ENCODE measurements around the gene ADAMTS9.
"Not testable (repeated sequence)": the region's sequence is repeated elsewhere in the genome, so short reads cannot be mapped to it uniquely, and the experiment has no call there.

Gene ADAMTS9

GRCh38 chr3:64550745-64551144 is 137.1 kb downstream of the ADAMTS9 start:
- Histone ChIP-seq H3K27ac (ENCODE audit: low read depth, low read length) (no peak overlapping the region), H3K36me3 (ENCODE audit: control insufficient read depth in 1 of 2, insufficient read depth in 2 of 2, low read length in 2 of 2) (peaks cover 0 to 3% of the 10 kb centered on the region in 2 donors), H3K4me3 (ENCODE audit: low read depth in 1 of 2, low read length in 2 of 2) (no peak overlapping the region)

GRCh38 chr3:64549869-64550268 is 137.9 kb downstream of the ADAMTS9 start:
- Histone ChIP-seq H3K4me3 (ENCODE audit: low read depth in 1 of 2, low read length in 2 of 2) (no peak overlapping the region), H3K36me3 (ENCODE audit: control insufficient read depth in 1 of 2, insufficient read depth in 2 of 2, low read length in 2 of 2) (peaks cover 0 to 3% of the 10 kb centered on the region in 2 donors), H3K4me1 (ENCODE audit: control insufficient read depth in 1 of 2, insufficient read depth in 2 of 2, low read length in 2 of 2) (no peaks in the 10 kb centered on the region), H3K9ac (ENCODE audit: low read depth in 1 of 2, low read length in 2 of 2) (no peak overlapping the region), H3K27ac (ENCODE audit: low read depth, low read length) (no peak overlapping the region), H3K9me3 (ENCODE audit: control insufficient read depth in 1 of 2, low read length in 2 of 2) (no peaks in the 10 kb centered on the region), H3K27me3 (ENCODE audit: control insufficient read depth in 1 of 2, insufficient read depth in 2 of 2, low read length in 2 of 2) (no peaks in the 10 kb centered on the region)

More at GRCh38 chr3:64550745-64551144, 137.1 kb downstream of the ADAMTS9 start:
- H3K4me1 ChIP-seq (ENCODE audit: control insufficient read depth in 1 of 2, insufficient read depth in 2 of 2, low read length in 2 of 2): no peaks in the 10 kb centered on the region
- no peaks in the 10 kb centered on the region for H3K27me3 ChIP-seq (ENCODE audit: control insufficient read depth in 1 of 2, insufficient read depth in 2 of 2, low read length in 2 of 2)
- no peaks in the 10 kb centered on the region for H3K9me3 ChIP-seq (ENCODE audit: control insufficient read depth in 1 of 2, low read length in 2 of 2)
- no peak overlapping the region for H3K9ac ChIP-seq (ENCODE audit: low read depth in 1 of 2, low read length in 2 of 2)

GRCh38 chr3:64548200-64548889 is 139.5 kb downstream of the ADAMTS9 start:
- Histone ChIP-seq H3K27ac (ENCODE audit: low read depth, low read length) (no peak overlapping the region), H3K9me3 (ENCODE audit: control insufficient read depth in 1 of 2, low read length in 2 of 2) (no peaks in the 10 kb centered on the region), H3K27me3 (ENCODE audit: control insufficient read depth in 1 of 2, insufficient read depth in 2 of 2, low read length in 2 of 2) (no peaks in the 10 kb centered on the region), H3K4me3 (ENCODE audit: low read depth in 1 of 2, low read length in 2 of 2) (no peak overlapping the region), H3K4me1 (ENCODE audit: control insufficient read depth in 1 of 2, insufficient read depth in 2 of 2, low read length in 2 of 2) (no peaks in the 10 kb centered on the region), H3K9ac (ENCODE audit: low read depth in 1 of 2, low read length in 2 of 2) (no peak overlapping the region), H3K36me3 (ENCODE audit: control insufficient read depth in 1 of 2, insufficient read depth in 2 of 2, low read length in 2 of 2) (peaks cover 0 to 3% of the 10 kb centered on the region in 2 donors)

- no peaks in the 10 kb centered on the region for H3K27me3 ChIP-seq (ENCODE audit: control insufficient read depth in 1 of 2, insufficient read depth in 2 of 2, low read length in 2 of 2)
- H3K9me3 ChIP-seq (ENCODE audit: control insufficient read depth in 1 of 2, low read length in 2 of 2): no peaks in the 10 kb centered on the region
- no peak overlapping the region for H3K9ac ChIP-seq (ENCODE audit: low read depth in 1 of 2, low read length in 2 of 2)
- no peaks in the 10 kb centered on the region for H3K4me1 ChIP-seq (ENCODE audit: control insufficient read depth in 1 of 2, insufficient read depth in 2 of 2, low read length in 2 of 2)
- no peak overlapping the region for H3K4me3 ChIP-seq (ENCODE audit: low read depth in 1 of 2, low read length in 2 of 2)
- no peak overlapping the region for H3K27ac ChIP-seq (ENCODE audit: low read depth, low read length)
- H3K36me3 ChIP-seq (ENCODE audit: control insufficient read depth in 1 of 2, insufficient read depth in 2 of 2, low read length in 2 of 2): peaks cover 0 to 3% of the 10 kb centered on the region in 2 donors
These were observed 140.9 kb downstream of the ADAMTS9 start for GRCh38 chr3:64546856-64547255.

GRCh38 chr3:64545239-64545638 is 142.6 kb downstream of the ADAMTS9 start:
- H3K27me3 ChIP-seq (ENCODE audit: control insufficient read depth in 1 of 2, insufficient read depth in 2 of 2, low read length in 2 of 2); H3K9me3 ChIP-seq (ENCODE audit: control insufficient read depth in 1 of 2, low read length in 2 of 2); H3K9ac ChIP-seq (ENCODE audit: low read depth in 1 of 2, low read length in 2 of 2); H3K4me1 ChIP-seq (ENCODE audit: control insufficient read depth in 1 of 2, insufficient read depth in 2 of 2, low read length in 2 of 2); H3K4me3 ChIP-seq (ENCODE audit: low read depth in 1 of 2, low read length in 2 of 2); H3K27ac ChIP-seq (ENCODE audit: low read depth, low read length); H3K36me3 ChIP-seq (ENCODE audit: control insufficient read depth in 1 of 2, insufficient read depth in 2 of 2, low read length in 2 of 2): not testable (repeated sequence)

- no peak overlapping the region for H3K9ac ChIP-seq (ENCODE audit: low read depth in 1 of 2, low read length in 2 of 2)
- H3K9me3 ChIP-seq (ENCODE audit: control insufficient read depth in 1 of 2, low read length in 2 of 2): no peaks in the 10 kb centered on the region
- H3K27me3 ChIP-seq (ENCODE audit: control insufficient read depth in 1 of 2, insufficient read depth in 2 of 2, low read length in 2 of 2): no peaks in the 10 kb centered on the region
- no peaks in the 10 kb centered on the region for H3K36me3 ChIP-seq (ENCODE audit: control insufficient read depth in 1 of 2, insufficient read depth in 2 of 2, low read length in 2 of 2)
- H3K4me1 ChIP-seq (ENCODE audit: control insufficient read depth in 1 of 2, insufficient read depth in 2 of 2, low read length in 2 of 2): no peaks in the 10 kb centered on the region
- no peak overlapping the region for H3K4me3 ChIP-seq (ENCODE audit: low read depth in 1 of 2, low read length in 2 of 2)
- no peak overlapping the region for H3K27ac ChIP-seq (ENCODE audit: low read depth, low read length)
These were observed 146.0 kb downstream of the ADAMTS9 start for GRCh38 chr3:64541803-64542202.

GRCh38 chr3:64539451-64540196 is 148.2 kb downstream of the ADAMTS9 start:
- peaks cover 0 to 5% of the 10 kb centered on the region in 2 donors for H3K4me1 ChIP-seq (ENCODE audit: control insufficient read depth in 1 of 2, insufficient read depth in 2 of 2, low read length in 2 of 2)
- no peaks in the 10 kb centered on the region for H3K9me3 ChIP-seq (ENCODE audit: control insufficient read depth in 1 of 2, low read length in 2 of 2)
- no peaks in the 10 kb centered on the region for H3K27me3 ChIP-seq (ENCODE audit: control insufficient read depth in 1 of 2, insufficient read depth in 2 of 2, low read length in 2 of 2)
- no peak overlapping the region for H3K4me3 ChIP-seq (ENCODE audit: low read depth in 1 of 2, low read length in 2 of 2)
- no peak overlapping the region for H3K27ac ChIP-seq (ENCODE audit: low read depth, low read length)
- no peaks in the 10 kb centered on the region for H3K36me3 ChIP-seq (ENCODE audit: control insufficient read depth in 1 of 2, insufficient read depth in 2 of 2, low read length in 2 of 2)
- H3K9ac ChIP-seq (ENCODE audit: low read depth in 1 of 2, low read length in 2 of 2): no peak overlapping the region

GRCh38 chr3:64536166-64536565 is 151.6 kb downstream of the ADAMTS9 start:
- no peaks in the 10 kb centered on the region for H3K36me3 ChIP-seq (ENCODE audit: control insufficient read depth in 1 of 2, insufficient read depth in 2 of 2, low read length in 2 of 2)
- no peak overlapping the region for H3K27ac ChIP-seq (ENCODE audit: low read depth, low read length)
- peaks cover 0 to 5% of the 10 kb centered on the region in 2 donors for H3K4me1 ChIP-seq (ENCODE audit: control insufficient read depth in 1 of 2, insufficient read depth in 2 of 2, low read length in 2 of 2)
- H3K27me3 ChIP-seq (ENCODE audit: control insufficient read depth in 1 of 2, insufficient read depth in 2 of 2, low read length in 2 of 2): no peaks in the 10 kb centered on the region
- no peak overlapping the region for H3K9ac ChIP-seq (ENCODE audit: low read depth in 1 of 2, low read length in 2 of 2)
- H3K9me3 ChIP-seq (ENCODE audit: control insufficient read depth in 1 of 2, low read length in 2 of 2): no peaks in the 10 kb centered on the region
- no peak overlapping the region for H3K4me3 ChIP-seq (ENCODE audit: low read depth in 1 of 2, low read length in 2 of 2)

- Histone ChIP-seq H3K27ac (ENCODE audit: low read depth, low read length) (no peak overlapping the region), H3K9ac (ENCODE audit: low read depth in 1 of 2, low read length in 2 of 2) (no peak overlapping the region), H3K9me3 (ENCODE audit: control insufficient read depth in 1 of 2, low read length in 2 of 2) (no peaks in the 10 kb centered on the region), H3K27me3 (ENCODE audit: control insufficient read depth in 1 of 2, insufficient read depth in 2 of 2, low read length in 2 of 2) (no peaks in the 10 kb centered on the region), H3K4me1 (ENCODE audit: control insufficient read depth in 1 of 2, insufficient read depth in 2 of 2, low read length in 2 of 2) (peaks cover 0 to 5% of the 10 kb centered on the region in 2 donors), H3K4me3 (ENCODE audit: low read depth in 1 of 2, low read length in 2 of 2) (no peak overlapping the region), H3K36me3 (ENCODE audit: control insufficient read depth in 1 of 2, insufficient read depth in 2 of 2, low read length in 2 of 2) (no peaks in the 10 kb centered on the region)
These were observed 154.0 kb downstream of the ADAMTS9 start for GRCh38 chr3:64533617-64534317.

- no peaks in the 10 kb centered on the region for H3K4me1 ChIP-seq (ENCODE audit: control insufficient read depth in 1 of 2, insufficient read depth in 2 of 2, low read length in 2 of 2)
- no peak overlapping the region for H3K4me3 ChIP-seq (ENCODE audit: low read depth in 1 of 2, low read length in 2 of 2)
- H3K27me3 ChIP-seq (ENCODE audit: control insufficient read depth in 1 of 2, insufficient read depth in 2 of 2, low read length in 2 of 2): no peaks in the 10 kb centered on the region
- H3K27ac ChIP-seq (ENCODE audit: low read depth, low read length): no peak overlapping the region
- no peaks in the 10 kb centered on the region for H3K9me3 ChIP-seq (ENCODE audit: control insufficient read depth in 1 of 2, low read length in 2 of 2)
- H3K9ac ChIP-seq (ENCODE audit: low read depth in 1 of 2, low read length in 2 of 2): no peak overlapping the region
- no peaks in the 10 kb centered on the region for H3K36me3 ChIP-seq (ENCODE audit: control insufficient read depth in 1 of 2, insufficient read depth in 2 of 2, low read length in 2 of 2)
These were observed 157.3 kb downstream of the ADAMTS9 start for GRCh38 chr3:64530434-64531049.

All from duodenal mucosa (tissue), 2 donors.